ENCODE measurements around the gene CSRNP3.

DNA sequence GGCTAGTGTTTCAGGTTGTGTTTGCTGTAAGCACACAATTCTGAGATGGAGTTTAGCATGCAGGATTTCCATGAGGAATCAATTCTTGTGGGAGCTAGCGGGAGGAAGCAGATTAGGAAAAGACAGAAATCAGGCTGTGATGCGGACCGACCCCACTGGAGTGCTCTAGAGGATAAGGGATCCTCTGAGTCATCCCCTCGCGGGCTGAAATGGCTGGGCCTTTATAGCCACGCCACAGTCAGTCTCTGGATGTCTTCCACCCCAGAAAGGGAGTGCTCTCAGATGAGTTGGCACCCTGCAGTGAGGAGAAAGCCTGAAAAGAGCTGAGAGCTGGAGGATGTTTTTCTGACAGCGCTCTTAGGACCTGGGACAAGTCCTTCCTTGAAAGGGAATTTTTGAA, 222.1 kb downstream of the CSRNP3 start:
- TF ChIP-seq, protein P1, sequence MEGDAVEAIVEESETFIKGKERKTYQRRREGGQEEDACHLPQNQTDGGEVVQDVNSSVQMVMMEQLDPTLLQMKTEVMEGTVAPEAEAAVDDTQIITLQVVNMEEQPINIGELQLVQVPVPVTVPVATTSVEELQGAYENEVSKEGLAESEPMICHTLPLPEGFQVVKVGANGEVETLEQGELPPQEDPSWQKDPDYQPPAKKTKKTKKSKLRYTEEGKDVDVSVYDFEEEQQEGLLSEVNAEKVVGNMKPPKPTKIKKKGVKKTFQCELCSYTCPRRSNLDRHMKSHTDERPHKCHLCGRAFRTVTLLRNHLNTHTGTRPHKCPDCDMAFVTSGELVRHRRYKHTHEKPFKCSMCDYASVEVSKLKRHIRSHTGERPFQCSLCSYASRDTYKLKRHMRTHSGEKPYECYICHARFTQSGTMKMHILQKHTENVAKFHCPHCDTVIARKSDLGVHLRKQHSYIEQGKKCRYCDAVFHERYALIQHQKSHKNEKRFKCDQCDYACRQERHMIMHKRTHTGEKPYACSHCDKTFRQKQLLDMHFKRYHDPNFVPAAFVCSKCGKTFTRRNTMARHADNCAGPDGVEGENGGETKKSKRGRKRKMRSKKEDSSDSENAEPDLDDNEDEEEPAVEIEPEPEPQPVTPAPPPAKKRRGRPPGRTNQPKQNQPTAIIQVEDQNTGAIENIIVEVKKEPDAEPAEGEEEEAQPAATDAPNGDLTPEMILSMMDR (IDR thresholded peaks at IDR 0.05): no peak
- TF ChIP-seq, protein P2, sequence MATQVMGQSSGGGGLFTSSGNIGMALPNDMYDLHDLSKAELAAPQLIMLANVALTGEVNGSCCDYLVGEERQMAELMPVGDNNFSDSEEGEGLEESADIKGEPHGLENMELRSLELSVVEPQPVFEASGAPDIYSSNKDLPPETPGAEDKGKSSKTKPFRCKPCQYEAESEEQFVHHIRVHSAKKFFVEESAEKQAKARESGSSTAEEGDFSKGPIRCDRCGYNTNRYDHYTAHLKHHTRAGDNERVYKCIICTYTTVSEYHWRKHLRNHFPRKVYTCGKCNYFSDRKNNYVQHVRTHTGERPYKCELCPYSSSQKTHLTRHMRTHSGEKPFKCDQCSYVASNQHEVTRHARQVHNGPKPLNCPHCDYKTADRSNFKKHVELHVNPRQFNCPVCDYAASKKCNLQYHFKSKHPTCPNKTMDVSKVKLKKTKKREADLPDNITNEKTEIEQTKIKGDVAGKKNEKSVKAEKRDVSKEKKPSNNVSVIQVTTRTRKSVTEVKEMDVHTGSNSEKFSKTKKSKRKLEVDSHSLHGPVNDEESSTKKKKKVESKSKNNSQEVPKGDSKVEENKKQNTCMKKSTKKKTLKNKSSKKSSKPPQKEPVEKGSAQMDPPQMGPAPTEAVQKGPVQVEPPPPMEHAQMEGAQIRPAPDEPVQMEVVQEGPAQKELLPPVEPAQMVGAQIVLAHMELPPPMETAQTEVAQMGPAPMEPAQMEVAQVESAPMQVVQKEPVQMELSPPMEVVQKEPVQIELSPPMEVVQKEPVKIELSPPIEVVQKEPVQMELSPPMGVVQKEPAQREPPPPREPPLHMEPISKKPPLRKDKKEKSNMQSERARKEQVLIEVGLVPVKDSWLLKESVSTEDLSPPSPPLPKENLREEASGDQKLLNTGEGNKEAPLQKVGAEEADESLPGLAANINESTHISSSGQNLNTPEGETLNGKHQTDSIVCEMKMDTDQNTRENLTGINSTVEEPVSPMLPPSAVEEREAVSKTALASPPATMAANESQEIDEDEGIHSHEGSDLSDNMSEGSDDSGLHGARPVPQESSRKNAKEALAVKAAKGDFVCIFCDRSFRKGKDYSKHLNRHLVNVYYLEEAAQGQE (IDR thresholded peaks at IDR 0.05; ENCODE audit: insufficient read depth in 1 of 2, low read depth in 2 of 2, low read length in 1 of 2): no peak

Data from Panc1 (cell line).